ENCODE measurements around the gene MYO5C.

Gene MYO5C, protein sequence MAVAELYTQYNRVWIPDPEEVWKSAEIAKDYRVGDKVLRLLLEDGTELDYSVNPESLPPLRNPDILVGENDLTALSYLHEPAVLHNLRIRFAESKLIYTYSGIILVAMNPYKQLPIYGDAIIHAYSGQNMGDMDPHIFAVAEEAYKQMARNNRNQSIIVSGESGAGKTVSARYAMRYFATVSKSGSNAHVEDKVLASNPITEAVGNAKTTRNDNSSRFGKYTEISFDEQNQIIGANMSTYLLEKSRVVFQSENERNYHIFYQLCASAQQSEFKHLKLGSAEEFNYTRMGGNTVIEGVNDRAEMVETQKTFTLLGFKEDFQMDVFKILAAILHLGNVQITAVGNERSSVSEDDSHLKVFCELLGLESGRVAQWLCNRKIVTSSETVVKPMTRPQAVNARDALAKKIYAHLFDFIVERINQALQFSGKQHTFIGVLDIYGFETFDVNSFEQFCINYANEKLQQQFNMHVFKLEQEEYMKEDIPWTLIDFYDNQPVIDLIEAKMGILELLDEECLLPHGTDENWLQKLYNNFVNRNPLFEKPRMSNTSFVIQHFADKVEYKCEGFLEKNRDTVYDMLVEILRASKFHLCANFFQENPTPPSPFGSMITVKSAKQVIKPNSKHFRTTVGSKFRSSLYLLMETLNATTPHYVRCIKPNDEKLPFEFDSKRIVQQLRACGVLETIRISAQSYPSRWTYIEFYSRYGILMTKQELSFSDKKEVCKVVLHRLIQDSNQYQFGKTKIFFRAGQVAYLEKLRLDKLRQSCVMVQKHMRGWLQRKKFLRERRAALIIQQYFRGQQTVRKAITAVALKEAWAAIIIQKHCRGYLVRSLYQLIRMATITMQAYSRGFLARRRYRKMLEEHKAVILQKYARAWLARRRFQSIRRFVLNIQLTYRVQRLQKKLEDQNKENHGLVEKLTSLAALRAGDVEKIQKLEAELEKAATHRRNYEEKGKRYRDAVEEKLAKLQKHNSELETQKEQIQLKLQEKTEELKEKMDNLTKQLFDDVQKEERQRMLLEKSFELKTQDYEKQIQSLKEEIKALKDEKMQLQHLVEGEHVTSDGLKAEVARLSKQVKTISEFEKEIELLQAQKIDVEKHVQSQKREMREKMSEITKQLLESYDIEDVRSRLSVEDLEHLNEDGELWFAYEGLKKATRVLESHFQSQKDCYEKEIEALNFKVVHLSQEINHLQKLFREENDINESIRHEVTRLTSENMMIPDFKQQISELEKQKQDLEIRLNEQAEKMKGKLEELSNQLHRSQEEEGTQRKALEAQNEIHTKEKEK (N-terminal part only)

GRCh38 chr15:52295421-52296001 is at the start of gene MYO5C:
Gene MYO5C (minus strand): TSS chr15:52295804. CDS start chr15:52295636, 168 bp downstream.
- peak; percentile 69 to 81 (median 77) for DNase-seq

DNA sequence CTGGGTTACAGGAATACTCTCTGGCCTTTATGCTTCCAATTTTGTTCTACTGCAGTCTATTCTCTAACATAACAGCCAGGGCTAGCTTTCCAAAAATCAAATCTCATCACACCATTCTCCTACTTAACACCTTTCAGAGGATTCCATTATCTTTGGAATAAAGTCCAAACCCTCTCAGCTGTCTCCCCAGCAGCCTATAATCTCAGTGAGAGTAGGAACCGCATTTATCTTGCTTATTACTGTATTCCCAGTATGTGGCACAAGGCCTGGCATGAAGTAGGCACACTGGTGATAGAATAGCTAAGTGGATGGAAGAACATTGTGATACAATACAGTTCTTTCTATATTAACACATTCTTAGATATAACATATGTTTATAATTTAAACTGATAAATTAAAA is 49.0 kb upstream of the MYO5C start:
- no peak for DNase-seq

DNA sequence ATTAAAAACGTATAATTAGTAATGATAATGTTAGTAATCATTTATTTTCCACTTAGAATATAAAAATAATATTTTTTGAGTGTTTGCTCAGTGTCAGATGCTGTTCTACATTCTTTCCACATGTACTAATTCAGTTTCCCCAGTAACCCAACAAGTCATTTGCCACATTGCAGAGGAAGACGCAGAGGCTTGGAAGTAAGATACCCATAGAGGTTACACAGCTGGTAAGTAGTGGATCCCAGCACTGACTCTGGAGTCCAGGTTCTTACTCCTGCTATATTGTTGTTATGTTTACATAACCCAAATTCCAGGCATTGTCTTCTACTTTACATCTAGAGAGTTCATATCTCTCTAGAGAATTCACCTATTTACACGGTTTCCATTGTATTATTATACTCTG is 48.2 kb upstream of the MYO5C start:
- no peak for DNase-seq

- DNase-seq: no peak
These were observed 44.5 kb upstream of the MYO5C start for GRCh38 chr15:52340093-52340492.

- DNase-seq: no peak
These were observed 43.3 kb upstream of the MYO5C start for GRCh38 chr15:52338891-52339290.

DNA sequence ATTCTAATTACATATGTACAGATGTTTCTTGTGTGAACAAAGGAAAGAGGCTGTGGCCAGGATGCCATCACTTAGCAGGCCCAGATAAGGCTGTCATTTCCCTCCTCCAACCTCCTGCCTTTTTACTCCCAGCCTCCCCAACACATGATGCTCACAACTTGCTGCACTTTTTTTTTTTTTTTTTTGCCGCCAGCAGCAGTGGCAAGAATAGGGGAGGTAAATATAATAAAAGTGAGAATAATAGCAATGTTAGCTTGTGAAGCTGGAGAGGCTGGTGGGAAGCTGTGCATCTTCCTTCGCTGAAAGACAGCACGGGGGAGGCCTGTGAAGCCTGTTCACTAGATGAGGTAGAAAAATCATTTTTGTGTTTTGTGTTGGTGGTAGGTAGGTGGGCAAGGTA is 42.5 kb upstream of the MYO5C start:
- DNase-seq: peak in 1 of 3 experiments; percentile 37

- DNase-seq: no peak
These were observed 41.7 kb upstream of the MYO5C start for GRCh38 chr15:52337198-52337853.

- peak in 1 of 3 experiments; percentile 1 for DNase-seq
These were observed 40.9 kb upstream of the MYO5C start for GRCh38 chr15:52336529-52336928.

DNA sequence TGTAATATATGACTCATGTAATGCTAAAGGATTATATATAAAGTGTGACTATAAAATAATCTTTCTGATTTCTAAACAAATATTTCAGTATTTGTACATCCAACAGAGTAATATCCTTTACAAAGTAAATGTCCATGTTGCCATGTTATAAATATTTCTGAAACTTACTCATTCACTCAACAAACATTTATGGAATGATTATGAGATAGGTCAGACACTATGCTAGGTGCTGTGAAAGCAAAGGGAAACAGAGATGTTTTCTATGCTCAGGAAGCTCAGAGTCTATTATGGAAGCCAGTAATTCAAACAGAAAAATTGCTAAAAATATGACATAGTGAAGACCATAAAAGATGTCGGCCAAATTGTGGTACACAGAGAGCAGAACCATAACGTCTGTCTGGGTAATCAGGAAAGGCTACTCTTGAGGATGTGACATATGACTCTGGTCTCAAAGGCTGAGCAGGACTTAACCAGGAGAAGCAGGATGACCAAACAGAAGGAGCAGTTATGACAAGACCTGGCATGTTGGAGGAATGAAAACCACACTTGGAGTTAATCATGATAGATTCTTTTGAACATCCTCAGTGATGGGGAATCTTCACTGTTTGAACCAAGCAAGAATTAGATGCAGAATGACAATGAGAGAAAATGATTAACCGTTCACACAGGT is 39.0 kb upstream of the MYO5C start:
- DNase-seq: no peak

DNA sequence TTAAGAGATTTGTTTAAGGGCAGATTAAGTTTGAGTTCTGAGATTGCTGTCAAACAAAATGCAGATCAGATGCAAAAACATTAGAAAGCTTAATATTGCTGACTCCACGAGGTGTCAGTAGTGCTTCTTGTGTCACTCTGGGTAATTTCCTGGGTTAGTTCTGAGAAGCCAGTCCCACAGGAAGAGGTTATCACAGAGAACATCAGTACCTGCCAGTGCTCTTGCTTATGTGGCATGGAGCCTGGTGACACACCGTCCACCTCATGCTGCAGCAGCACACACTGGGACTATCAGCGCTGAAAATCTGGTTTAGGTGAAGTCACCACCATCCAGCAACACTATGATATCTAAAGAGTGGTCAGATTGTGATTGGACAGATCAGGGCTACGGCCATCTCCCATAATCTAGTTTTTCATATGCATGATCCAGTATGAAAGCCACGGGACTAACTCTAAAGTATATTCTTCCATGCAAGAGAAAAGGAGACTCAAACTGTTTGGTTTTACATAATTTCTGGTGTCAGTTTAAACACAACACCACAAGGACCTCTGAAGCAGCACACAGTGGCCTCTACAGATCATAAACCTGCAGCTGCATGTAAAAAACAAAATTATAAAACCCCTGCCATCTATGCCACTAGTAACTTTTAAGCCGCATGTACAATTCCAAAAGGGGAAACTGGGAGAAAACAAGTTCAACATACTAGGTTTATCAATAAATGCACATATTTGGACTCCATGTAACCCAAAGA is 36.1 kb upstream of the MYO5C start:
- peak in 1 of 3 experiments; percentile 25 for DNase-seq

- no peak for DNase-seq
These were observed 34.4 kb upstream of the MYO5C start for GRCh38 chr15:52329987-52330386.

- DNase-seq: no peak
These were observed 33.5 kb upstream of the MYO5C start for GRCh38 chr15:52329150-52329549.

- no peak for DNase-seq
These were observed 33.1 kb upstream of the MYO5C start for GRCh38 chr15:52328680-52329079.

DNA sequence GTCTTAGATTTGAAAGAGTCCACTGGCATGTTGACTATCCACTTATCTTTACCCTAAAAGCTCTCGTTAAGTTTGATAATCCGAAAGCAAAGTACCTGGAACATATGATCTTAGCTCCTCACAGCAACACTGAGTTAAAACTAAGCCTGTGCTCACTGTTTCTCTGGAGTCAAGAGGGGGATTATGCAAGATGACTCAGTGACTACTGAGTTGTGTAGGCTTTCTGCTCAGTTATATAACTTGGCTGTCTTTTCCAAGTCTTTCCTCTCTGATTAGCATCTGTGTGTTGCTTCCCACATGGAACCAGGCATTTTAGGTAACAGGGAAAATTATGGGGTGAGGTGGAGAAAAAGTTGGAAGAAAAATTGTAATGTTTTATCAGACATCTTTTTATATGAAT is 31.2 kb upstream of the MYO5C start:
- DNase-seq: no peak

DNA sequence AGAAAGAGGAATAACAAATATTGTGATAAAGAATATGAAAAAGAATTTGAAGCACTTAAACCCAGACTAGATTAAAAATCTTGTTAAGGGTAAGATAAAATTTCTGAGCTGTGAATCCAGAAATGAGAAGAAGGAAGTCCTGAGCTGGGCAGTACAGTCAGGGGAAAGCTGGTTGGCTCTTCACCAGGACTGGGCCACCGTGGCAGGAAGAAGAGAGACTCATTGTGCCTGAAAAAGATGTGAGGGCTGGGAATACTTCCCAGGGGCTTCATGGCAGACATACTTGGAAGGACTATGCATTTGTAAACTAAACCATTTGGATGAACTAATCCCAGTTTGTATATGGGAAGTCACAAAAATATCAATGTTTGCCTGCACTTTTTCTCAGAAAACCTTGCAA is 28.5 kb upstream of the MYO5C start:
- DNase-seq: no peak

DNA sequence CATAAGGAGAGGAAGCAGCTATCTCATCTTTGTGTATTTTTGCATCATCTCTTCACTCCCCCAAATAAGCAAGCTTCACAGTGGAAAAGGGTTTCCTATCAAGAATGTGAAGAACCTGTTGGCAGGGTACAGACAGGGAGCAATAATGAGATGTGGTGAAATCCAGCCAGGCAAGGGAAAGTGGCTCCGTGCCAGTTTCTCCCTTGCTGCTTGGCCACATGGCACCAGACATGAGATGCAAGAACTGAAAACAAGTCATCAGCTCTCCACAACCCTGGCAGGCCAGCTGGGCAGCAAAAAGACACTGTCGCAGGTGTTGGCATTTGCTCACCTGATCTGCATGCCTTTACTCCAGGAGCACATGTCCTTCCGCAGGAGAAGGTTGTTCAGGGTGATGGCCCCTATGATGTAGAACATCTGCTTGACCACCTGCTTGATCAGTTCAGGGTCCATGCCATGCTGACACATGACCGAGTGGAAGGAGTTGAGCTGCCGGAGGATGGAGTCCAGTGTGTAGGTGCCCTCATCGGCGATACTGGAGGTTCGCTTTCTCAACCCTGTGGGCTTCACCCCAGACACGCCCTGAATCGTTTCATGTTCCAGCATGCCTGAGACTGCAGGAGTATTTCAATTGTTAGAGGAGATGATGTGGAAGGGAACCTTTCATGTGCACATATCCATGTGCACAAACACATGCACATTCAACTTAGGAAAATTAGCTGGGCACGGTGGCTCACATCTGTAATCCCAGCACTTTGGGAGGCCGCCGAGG is 23.3 kb upstream of the MYO5C start:
- no peak for DNase-seq

- DNase-seq: no peak
These were observed 22.1 kb upstream of the MYO5C start for GRCh38 chr15:52317688-52318087.

DNA sequence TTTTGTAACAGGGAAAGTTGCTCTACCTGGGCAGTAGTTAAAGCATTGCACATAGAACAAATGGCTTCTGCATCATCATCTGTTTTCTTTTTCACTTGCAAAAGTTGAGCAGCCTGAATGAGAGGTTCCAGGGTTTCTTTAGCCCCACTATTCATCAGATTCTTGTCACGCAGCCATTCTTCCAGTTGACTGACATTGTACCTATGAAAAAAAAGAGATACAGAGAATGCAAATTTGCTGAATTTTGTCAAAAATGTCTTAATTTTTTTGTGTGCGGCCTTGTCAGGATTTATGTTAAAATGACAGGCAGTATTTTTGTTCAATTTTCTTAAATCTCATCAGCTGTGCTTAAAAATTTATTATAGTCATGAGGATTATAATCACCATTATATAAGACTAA is 21.4 kb upstream of the MYO5C start:
- no peak for DNase-seq

- DNase-seq: no peak
These were observed 13.5 kb upstream of the MYO5C start for GRCh38 chr15:52309154-52309548.

Data from NCI-H1417 (cell line).